GM18867 (cell line): ENCODE data around the gene SDK2.

Experiments
- ATAC-seq: cut with Tn5 transposase; IDR thresholded peaks from one replicate; pipeline ENCODE4 v1.9.1; 2021; ENCODE audit warnings: mild to moderate bottlenecking, moderate library complexity; ENCODE audit not compliant: unreplicated experiment

The SDK2 gene

GRCh38 chr17:73429440-73430164 is 214.6 kb downstream of the SDK2 start:
- peak; percentile 62 for ATAC-seq

GRCh38 chr17:73427198-73427597 is 217.0 kb downstream of the SDK2 start:
- ATAC-seq: no peak

DNA sequence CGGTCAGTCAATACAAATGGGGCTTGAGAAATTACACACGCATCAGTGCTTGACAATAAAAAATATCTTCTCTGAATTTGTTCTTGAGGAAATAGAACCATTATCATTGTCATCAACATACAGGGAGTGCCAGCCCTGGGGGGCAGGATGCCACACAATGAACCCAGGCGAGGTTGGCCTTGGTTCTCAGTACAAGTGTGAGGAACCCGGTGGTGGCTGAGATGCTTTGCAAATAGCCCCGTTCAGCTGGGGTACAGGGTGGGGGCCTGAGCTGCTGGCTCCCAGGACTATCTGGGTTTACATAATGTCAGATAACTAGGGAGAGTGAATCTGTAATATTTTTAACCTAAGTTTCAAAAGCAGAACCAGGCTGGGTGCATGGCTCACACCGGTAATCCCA is 219.7 kb downstream of the SDK2 start:
- ATAC-seq: no peak

- no peak for ATAC-seq
Observed at GRCh38 chr17:73423806-73424205, 220.4 kb downstream of the SDK2 start.

- ATAC-seq: no peak
Observed at GRCh38 chr17:73423159-73423715, 221.0 kb downstream of the SDK2 start.

GRCh38 chr17:73422121-73422520 is 222.1 kb downstream of the SDK2 start:
- no peak for ATAC-seq

GRCh38 chr17:73420897-73421296 is 223.3 kb downstream of the SDK2 start:
- no peak for ATAC-seq

GRCh38 chr17:73419881-73420280 is 224.4 kb downstream of the SDK2 start:
- ATAC-seq: no peak

- ATAC-seq: no peak
Observed at GRCh38 chr17:73419051-73419450, 225.2 kb downstream of the SDK2 start.

DNA sequence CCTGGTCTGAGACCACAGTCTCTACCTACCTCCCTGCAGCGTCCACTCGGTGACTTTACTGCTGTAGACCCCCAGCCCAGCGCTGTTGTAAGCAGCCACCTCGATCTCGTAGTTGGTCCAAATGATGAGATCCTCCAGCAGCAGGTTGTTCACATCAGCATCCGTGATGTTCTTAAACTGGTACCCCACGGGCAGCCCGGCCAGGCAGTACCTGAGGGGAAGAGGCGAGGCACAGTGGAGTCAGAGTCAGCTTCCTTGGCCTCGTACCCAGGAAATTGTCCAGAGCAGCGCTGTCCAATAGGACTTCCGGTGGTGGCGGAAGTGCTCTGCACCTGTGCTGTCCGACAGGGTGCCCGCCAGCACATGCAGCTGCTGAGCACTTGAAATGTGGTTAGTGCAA is 228.5 kb downstream of the SDK2 start:
- ATAC-seq: no peak

DNA sequence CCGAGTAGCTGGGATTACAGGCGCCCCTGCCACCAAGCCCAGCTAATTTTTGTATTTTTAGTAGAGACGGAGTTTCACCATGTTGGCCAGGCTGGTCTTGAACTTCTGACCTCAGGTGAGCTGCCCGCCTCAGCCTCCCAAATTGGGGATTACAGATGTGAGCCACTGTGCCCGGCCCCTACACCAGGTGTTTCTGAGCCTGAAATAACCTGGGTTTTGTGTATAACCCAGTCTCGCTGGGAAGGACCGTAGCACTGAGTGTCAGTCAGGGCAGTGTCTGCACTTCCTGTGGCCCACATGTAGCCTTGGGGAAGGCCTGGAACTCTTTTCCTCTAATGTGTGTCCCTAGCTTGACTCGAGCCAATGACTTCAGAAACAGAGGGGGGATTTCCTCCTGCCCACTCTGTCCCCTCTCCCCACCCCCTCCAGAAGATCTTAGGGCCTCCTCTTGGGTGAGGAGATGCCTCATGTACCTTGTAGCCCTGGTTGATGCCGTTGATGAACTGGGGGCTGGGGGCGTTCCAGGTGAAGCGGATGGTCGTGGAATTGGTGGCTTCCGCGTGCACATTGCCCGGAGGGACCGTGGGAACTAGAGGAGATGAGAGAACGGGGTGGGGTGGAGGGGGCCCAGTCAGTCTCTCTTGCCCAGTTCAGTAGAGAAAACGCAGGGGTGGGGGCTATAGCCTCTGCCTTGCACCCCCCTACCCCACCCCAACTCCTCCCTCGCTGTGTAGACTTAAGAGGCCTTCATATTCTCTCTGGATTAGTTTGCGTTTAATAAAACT is 229.9 kb downstream of the SDK2 start:
- no peak for ATAC-seq

DNA sequence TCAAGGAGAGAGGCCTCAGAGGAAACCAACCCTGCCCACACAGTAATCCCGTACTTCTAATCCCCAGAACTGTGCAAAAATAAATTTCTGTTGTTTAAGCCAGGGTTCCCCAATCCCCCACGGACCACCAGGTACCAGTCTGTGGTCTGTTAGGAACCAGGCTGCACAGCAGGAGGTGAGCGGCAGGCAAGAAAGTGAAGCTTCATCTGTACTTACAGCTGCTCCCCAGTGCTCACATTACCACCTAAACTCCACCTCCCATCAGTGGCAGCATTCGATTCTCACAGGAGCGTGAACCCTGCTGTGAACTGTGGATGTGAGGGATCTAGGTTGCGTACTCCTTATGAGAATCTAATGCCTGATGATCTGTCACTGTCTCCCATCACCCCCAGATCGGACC is 231.3 kb downstream of the SDK2 start:
- ATAC-seq: no peak

DNA sequence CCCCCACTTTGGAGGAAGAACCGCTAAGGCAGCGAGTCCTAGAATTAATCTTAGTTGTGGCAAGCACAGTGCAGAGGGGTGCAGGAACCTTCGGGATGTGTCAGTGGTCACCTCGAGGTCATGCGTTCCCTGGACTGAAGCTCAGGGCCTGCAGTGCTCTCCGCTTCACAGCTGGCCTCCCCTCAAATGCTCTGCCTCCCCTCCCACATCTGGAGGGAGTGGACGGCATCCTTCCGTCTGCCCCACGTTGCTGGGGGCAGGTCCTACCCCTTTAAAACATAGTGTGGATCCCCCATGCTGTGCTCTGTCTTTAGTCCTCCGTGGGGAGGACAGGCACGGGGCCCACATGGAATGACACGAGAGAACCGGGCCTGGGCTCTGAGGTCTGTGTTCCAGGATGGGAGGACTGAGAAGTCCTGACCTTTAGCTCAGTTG is 232.9 kb downstream of the SDK2 start:
- no peak for ATAC-seq

GRCh38 chr17:73410586-73411312 is 233.5 kb downstream of the SDK2 start:
- no peak for ATAC-seq

GRCh38 chr17:73404246-73404645 is 240.0 kb downstream of the SDK2 start:
- ATAC-seq: no peak

GRCh38 chr17:73402466-73402865 is 241.8 kb downstream of the SDK2 start:
- no peak for ATAC-seq

- no peak for ATAC-seq
Observed at GRCh38 chr17:73401911-73402310, 242.3 kb downstream of the SDK2 start.

DNA sequence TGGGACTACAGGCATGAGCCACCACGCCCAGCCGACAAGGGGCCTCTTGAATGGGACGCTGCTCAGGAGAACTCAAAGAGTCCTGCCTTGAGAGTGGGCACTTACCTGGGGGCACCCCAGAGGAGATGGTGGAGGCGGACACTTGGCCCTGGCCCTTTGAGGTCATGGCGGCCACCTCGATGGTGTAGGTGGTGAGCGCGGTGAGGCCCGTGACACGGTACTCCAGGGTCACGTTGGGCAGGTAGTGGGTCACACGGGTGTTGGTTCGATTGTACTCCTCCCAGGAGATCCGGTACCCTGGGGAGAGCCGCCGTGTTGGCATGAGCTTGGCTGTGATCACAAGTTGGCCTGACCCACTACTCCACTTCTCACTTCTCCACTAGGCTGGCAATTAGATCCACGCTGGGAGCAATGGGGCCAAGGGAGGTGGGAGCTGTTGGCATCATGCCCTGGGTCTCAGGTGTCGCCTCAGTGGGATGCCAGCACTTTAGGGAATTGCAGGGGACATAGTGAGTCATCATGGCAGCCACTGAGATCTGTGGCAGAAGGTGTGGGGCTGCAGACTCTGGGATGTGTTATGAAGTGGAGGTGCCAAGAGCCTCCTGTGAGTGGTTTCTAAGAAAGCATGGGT is 243.2 kb downstream of the SDK2 start:
- no peak for ATAC-seq

DNA sequence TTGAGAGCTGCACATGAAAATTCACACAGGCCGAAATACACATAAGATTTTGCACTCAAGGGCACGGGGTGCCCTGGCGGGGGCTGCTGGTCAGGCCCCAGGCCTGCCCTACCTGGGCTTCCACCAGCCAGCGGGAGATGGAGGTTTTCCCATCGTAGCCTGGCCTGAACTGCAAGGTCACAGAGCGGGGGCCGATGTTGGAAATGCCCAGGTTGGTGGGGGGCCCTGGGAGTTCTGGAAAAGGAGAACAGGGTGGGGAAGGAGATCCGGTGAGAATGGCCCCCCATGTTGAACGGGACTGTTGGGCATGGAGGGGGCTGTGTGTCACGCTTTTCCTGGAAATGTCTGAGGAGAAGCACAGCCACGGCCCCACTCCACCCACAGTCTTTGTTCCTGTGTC is 245.2 kb downstream of the SDK2 start:
- ATAC-seq: no peak

- ATAC-seq: no peak
Observed at GRCh38 chr17:73397856-73398540, 246.2 kb downstream of the SDK2 start.
